CD4-positive, alpha-beta memory T cell (primary cell): ENCODE measurements around the gene SORCS2. TPM values are rescaled to one million over a fixed set of nuclear protein-coding genes. Genes with fewer than 3 reads are reported as not detected.

Experiments
- CTCF ChIA-PET: fragments of 350-600 bp; sonication (Branson Sonifier 250); formaldehyde crosslinking; loops from one replicate; lab custom pipeline; 2021; ENCODE audit warnings: inconsistent platforms; ENCODE audit not compliant: partially characterized antibody; lab: Charles Lee
- POLR2A ChIA-PET: fragments of 350-600 bp; sonication (Branson Sonifier 250); formaldehyde crosslinking; loops from one replicate; lab custom pipeline; 2021; ENCODE audit not compliant: partially characterized antibody; lab: Charles Lee
- DNase-seq, 5 donors: peaks; one replicate each; pipeline versions ENCODE4 v3.0.0 to v3.0.0-alpha.2; 2020 to 2022; ENCODE audit warnings: mixed read lengths in 1 of 5
- H3K27ac ChIP-seq: one replicate; pipeline ENCODE4 v1.7.0; 2013; ENCODE audit warnings: low read depth, low read length
- H3K27me3 ChIP-seq: 2 replicates; pipeline ENCODE4 v1.7.0; 2013; ENCODE audit warnings: mild to moderate bottlenecking, low read length, moderate library complexity; ENCODE audit not compliant: insufficient read depth
- H3K36me3 ChIP-seq: 2 replicates; pipeline ENCODE4 v1.7.0; 2013; ENCODE audit warnings: mild to moderate bottlenecking, low read length, moderate library complexity; ENCODE audit not compliant: insufficient read depth
- H3K4me1 ChIP-seq: 2 replicates; pipeline ENCODE4 v1.7.0; 2013; ENCODE audit warnings: mild to moderate bottlenecking, low read length, moderate library complexity; ENCODE audit not compliant: insufficient read depth
- H3K4me3 ChIP-seq, 2 donors: one replicate each; pipeline ENCODE4 v1.7.0; 2013; ENCODE audit warnings: low read length in 2 of 2, mild to moderate bottlenecking in 1 of 2
- H3K9me3 ChIP-seq, 2 donors: one replicate each; pipeline ENCODE4 v1.7.0; 2013; ENCODE audit warnings: low read length in 2 of 2, control low read depth in 1 of 2; ENCODE audit not compliant: control insufficient read depth in 1 of 2
- H3K27ac Mint-ChIP-seq, 7 donors: one replicate each; pipeline ENCODE4 v1.8.0; 2020 to 2021; ENCODE audit warnings: mixed read lengths in 7 of 7, mild to moderate bottlenecking in 6 of 7, inconsistent platforms in 3 of 7, moderate library complexity in 3 of 7
- H3K27me3 Mint-ChIP-seq, 2 donors: one replicate each; pipeline ENCODE4 v1.8.0; 2020 to 2021; ENCODE audit warnings: mixed read lengths in 2 of 2
- H3K36me3 Mint-ChIP-seq, 2 donors: one replicate each; pipeline ENCODE4 v1.8.0; 2020 to 2021; ENCODE audit warnings: mixed read lengths in 2 of 2, inconsistent platforms in 1 of 2, mild to moderate bottlenecking in 1 of 2
- H3K4me1 Mint-ChIP-seq, 4 donors: one replicate each; pipeline ENCODE4 v1.8.0; 2020 to 2021; ENCODE audit warnings: mixed read lengths in 4 of 4, mild to moderate bottlenecking in 1 of 4
- H3K4me3 Mint-ChIP-seq, 8 donors: one replicate each; pipeline ENCODE4 v1.8.0; 2020 to 2021; ENCODE audit warnings: mixed read lengths in 8 of 8, mild to moderate bottlenecking in 7 of 8, moderate library complexity in 6 of 8, inconsistent platforms in 3 of 8
- H3K9me3 Mint-ChIP-seq, 8 donors: one replicate each; pipeline ENCODE4 v1.8.0; 2020 to 2021; ENCODE audit warnings: mixed read lengths in 8 of 8, mild to moderate bottlenecking in 5 of 8, inconsistent platforms in 3 of 8, moderate library complexity in 1 of 8
- intact Hi-C: fragments of 100-400 bp; cut with micrococcal nuclease; formaldehyde crosslinking; loops from one replicate; pipeline ENCODE4 v1.15.1; 2023
- polyA plus RNA-seq, 2 donors: library from polyadenylated mRNA; unstranded; fragments of 300-500 nt; fragmentation: Illumina TruSeq; gene quantifications; one replicate each; pipeline ENCODE4 v1.2.3, GENCODE V29; 2021
- total RNA-seq, 2 experiments: library from RNA; stranded (reverse); gene quantifications; one replicate each; pipeline ENCODE4 v1.2.3, GENCODE V29; 2021

SORCS2 gene
- total and polyA plus RNA-seq, 4 experiments from 2014 or later = not detected

DNA sequence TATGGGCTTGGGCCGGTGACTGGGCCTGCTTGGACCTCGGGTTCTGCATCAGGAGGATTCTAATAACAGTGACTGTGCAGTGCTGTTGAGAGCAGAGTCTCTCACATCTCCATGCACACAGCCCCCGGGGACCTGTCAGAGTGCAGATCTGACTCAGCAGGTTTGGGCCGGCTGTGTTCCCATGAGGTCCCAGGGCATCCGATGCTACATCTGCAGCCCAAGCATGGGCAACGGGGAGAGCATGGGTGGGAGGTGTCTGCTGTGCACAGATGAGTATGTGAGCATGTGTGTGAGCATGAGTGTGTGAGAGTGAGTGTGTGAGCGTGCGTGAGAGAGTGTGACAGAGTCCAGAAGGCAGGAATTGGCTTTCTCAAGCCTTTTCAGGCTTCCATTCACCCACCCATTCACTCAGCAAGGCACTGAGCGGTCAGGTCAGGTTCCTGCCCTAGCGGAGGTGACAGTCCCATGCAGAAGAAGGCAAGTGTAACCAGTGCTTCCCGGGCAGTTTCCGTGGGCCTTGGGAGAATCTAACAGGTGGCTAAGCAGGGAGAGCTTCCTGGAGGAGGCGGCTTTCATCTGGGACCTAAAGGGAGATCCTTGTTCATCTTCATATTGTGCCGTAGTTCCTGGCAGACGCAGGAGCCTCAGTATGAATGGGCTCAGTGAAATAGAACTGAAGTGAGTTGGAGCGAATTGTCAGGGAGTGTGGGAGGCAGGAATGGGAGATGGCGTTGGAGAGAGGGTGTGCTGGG, 62.6 kb downstream of the SORCS2 start:
- CTCF ChIA-PET = no interaction called here
- Histone ChIP-seq H3K9me3 (no peaks in the 10 kb centered on the region), H3K4me3 (no peak overlapping the region), H3K4me1 (no peaks in the 10 kb centered on the region), H3K27me3 (no peaks in the 10 kb centered on the region), H3K36me3 (no peaks in the 10 kb centered on the region), H3K27ac (no peak overlapping the region)
- Mint-ChIP-seq H3K4me3 (no peak overlapping the region), H3K27me3 (peaks cover 6 to 21% of the 10 kb centered on the region in 2 donors), H3K9me3 (peaks cover 0 to 10% (median 0%) of the 10 kb centered on the region in 8 donors), H3K27ac (peak overlapping the region in 1 of 7 donors; percentile 71), H3K4me1 (no peaks in the 10 kb centered on the region), H3K36me3 (no peaks in the 10 kb centered on the region)
- no peak for DNase-seq
- POLR2A ChIA-PET = no interaction called here
- intact Hi-C loops = no loop called here

DNA sequence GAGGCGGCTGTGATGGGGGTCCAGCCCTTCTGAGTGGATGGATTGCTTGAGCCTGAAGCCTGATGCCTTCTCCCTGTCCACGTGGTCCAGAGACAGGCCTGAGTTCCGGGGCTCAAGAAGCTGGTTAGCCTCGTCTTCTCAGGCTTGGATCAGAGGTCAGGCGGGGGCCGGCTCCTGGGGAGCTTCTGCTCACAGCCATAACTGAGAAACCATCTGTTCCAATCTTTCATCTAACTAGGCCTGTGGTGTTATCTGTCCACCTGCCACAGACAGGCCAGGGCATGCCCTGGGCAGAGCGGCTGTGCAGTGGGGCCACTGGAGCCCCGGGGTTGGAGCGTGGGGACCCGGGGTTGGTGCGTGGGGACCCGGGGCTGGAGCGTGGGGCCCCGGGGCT, 63.1 kb downstream of the SORCS2 start:
- ChIA-PET CTCF (no interaction called here), POLR2A (no interaction called here)
- no peak for DNase-seq
- no peaks in the 10 kb centered on the region for H3K27me3 ChIP-seq
- no peaks in the 10 kb centered on the region for H3K36me3 Mint-ChIP-seq
- H3K36me3 ChIP-seq = no peaks in the 10 kb centered on the region
- no peaks in the 10 kb centered on the region for H3K4me1 ChIP-seq
- intact Hi-C loops = no loop called here
- peaks cover 6 to 21% of the 10 kb centered on the region in 2 donors for H3K27me3 Mint-ChIP-seq
- H3K4me1 Mint-ChIP-seq = no peaks in the 10 kb centered on the region
- no peaks in the 10 kb centered on the region for H3K9me3 ChIP-seq
- H3K4me3 Mint-ChIP-seq = no peak overlapping the region
- H3K4me3 ChIP-seq = no peak overlapping the region
- no peak overlapping the region for H3K27ac Mint-ChIP-seq
- H3K27ac ChIP-seq = no peak overlapping the region
- peaks cover 0 to 10% (median 0%) of the 10 kb centered on the region in 8 donors for H3K9me3 Mint-ChIP-seq

DNA sequence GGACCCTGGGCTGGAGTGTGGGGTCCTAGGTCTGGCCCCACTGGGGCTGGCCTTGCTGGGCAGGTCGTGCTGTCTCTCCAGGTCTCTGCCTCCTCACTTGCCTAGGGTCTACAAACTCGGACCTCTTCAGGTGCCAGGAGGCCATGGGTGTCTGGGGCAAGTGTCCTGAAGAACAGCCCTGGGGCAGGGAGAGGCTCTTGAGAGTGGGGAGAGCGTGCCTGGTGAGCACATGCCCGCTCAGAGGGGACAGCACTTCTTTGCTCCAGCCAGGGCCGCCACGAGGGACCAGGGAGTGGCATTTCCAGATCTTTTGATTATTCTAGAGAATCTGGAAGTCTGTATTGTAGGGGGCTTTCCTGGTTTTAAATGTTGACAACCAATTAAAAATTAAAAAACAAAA, 63.7 kb downstream of the SORCS2 start:
- Mint-ChIP-seq H3K9me3 (peaks cover 0 to 10% (median 0%) of the 10 kb centered on the region in 8 donors), H3K27ac (no peak overlapping the region), H3K4me1 (no peaks in the 10 kb centered on the region), H3K4me3 (no peak overlapping the region), H3K36me3 (no peaks in the 10 kb centered on the region), H3K27me3 (peaks cover 6 to 21% of the 10 kb centered on the region in 2 donors)
- DNase-seq = no peak
- no peaks in the 10 kb centered on the region for H3K9me3 ChIP-seq
- no peaks in the 10 kb centered on the region for H3K27me3 ChIP-seq
- H3K4me3 ChIP-seq = no peak overlapping the region
- H3K27ac ChIP-seq = no peak overlapping the region
- ChIA-PET POLR2A (no interaction called here), CTCF (no interaction called here)
- no peaks in the 10 kb centered on the region for H3K4me1 ChIP-seq
- H3K36me3 ChIP-seq = no peaks in the 10 kb centered on the region
- intact Hi-C loops = no loop called here

DNA sequence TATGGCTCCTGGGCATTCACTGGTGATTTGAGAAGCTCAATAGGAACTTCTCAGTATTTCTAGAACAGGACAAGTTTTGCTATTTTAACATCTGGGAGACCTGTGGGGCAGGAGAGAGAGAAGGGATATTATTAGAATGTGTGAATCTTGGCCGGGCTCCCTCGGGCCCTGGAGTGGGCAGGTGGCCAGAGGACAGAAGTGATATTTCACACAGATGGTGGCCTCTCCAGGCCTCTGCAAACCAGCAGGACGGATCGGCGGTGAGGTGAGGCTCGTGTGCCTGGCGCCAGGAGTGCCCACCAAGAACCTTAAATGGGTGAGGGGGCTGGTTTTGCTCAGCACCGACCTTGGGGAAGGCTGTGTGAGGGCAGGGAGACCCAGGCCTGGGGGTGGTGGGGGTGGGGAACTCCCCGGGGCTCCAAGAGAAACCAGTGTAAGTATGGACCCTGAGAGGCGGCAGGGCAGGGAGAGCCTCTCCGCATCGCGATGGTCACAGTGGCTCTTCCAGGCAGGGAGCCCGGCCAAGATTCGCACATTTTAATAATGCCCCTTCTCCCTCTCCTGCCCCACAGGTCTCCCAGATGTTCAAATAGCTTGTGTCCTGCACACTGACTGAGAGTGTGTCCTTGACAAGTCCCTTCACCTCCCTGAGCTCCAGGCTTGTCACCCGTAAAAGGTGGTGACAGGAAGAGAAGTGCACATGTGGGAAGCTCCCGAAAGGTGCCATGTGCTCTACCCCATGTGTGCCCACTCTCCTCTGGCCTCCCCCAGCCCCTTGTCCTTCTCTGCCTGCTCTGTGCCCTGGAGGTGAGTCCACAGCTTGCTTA, 64.9 kb downstream of the SORCS2 start:
- no peaks in the 10 kb centered on the region for H3K27me3 ChIP-seq
- CTCF ChIA-PET = no interaction called here
- POLR2A ChIA-PET = no interaction called here

DNA sequence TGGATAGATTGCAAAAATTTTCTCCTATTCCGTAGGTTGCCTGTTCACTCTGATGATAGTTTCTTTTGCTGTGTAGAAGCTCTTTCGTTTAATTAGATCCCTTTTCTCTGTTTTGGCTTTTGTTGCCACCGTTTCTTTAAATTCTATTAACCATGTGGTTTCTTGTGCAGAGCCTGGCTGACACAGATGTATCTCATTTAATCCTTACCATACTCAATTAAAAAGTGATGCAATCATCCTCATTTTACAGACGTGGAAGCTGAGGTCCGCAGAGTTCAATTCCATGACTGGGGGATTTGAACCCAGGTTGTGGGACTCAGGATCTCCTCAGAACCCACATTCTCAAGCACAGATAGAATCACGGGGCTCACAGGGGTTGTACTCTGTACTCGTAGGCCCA, 66.7 kb downstream of the SORCS2 start:
- Histone ChIP-seq H3K36me3 (no peaks in the 10 kb centered on the region), H3K27me3 (no peaks in the 10 kb centered on the region), H3K4me1 (no peaks in the 10 kb centered on the region), H3K9me3 (no peaks in the 10 kb centered on the region), H3K4me3 (no peak overlapping the region), H3K27ac (no peak overlapping the region)
- H3K36me3 Mint-ChIP-seq = no peaks in the 10 kb centered on the region
- intact Hi-C loops = no loop called here
- no peaks in the 10 kb centered on the region for H3K4me1 Mint-ChIP-seq
- no peak for DNase-seq
- CTCF ChIA-PET = no interaction called here
- H3K27ac Mint-ChIP-seq = no peak overlapping the region
- peaks cover 3 to 19% of the 10 kb centered on the region in 2 donors for H3K27me3 Mint-ChIP-seq
- H3K9me3 Mint-ChIP-seq = peaks cover 0 to 10% (median 0%) of the 10 kb centered on the region in 8 donors
- no peak overlapping the region for H3K4me3 Mint-ChIP-seq
- POLR2A ChIA-PET = no interaction called here

More for the DNA sequence above, 64.9 kb downstream of the SORCS2 start:
- no peak overlapping the region for H3K4me3 ChIP-seq
- no peak overlapping the region for H3K27ac ChIP-seq
- H3K4me3 Mint-ChIP-seq = no peak overlapping the region
- no peaks in the 10 kb centered on the region for H3K36me3 ChIP-seq
- H3K4me1 Mint-ChIP-seq = no peaks in the 10 kb centered on the region
- intact Hi-C loops = no loop called here
- no peak for DNase-seq
- no peaks in the 10 kb centered on the region for H3K9me3 ChIP-seq
- H3K36me3 Mint-ChIP-seq = no peaks in the 10 kb centered on the region
- H3K27me3 Mint-ChIP-seq = peaks cover 6 to 19% of the 10 kb centered on the region in 2 donors
- H3K4me1 ChIP-seq = no peaks in the 10 kb centered on the region
- H3K27ac Mint-ChIP-seq = no peak overlapping the region
- H3K9me3 Mint-ChIP-seq = peaks cover 0 to 10% (median 0%) of the 10 kb centered on the region in 8 donors

DNA sequence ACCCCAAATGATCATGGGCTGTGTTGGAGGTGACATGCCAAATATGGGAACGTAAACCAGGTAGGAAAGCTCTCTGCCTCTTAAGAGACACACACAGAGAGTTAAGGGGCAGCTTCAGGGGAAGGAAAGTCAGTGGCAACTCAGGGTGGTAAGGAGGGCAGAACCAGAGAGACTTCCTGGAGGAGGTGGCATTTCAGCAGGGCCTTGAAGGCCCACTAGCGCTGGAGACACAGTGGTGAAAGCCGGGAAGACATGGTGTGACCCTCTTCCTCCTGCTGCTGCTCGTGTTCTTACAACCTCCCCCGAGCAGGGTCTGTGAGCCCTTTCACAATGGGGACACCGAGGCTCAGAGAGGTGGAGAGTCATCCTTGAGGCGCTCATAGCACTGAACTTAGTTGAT, 68.2 kb downstream of the SORCS2 start:
- no peak overlapping the region for H3K27ac Mint-ChIP-seq
- H3K27ac ChIP-seq = no peak overlapping the region
- peaks cover 3 to 15% of the 10 kb centered on the region in 2 donors for H3K27me3 Mint-ChIP-seq
- DNase-seq = no peak
- H3K27me3 ChIP-seq = no peaks in the 10 kb centered on the region
- H3K4me1 ChIP-seq = no peaks in the 10 kb centered on the region
- H3K4me3 Mint-ChIP-seq = no peak overlapping the region
- no peak overlapping the region for H3K4me3 ChIP-seq
- no peaks in the 10 kb centered on the region for H3K36me3 Mint-ChIP-seq
- H3K9me3 Mint-ChIP-seq = peaks cover 0 to 10% (median 0%) of the 10 kb centered on the region in 8 donors
- ChIA-PET CTCF (no interaction called here), POLR2A (no interaction called here)
- no peaks in the 10 kb centered on the region for H3K4me1 Mint-ChIP-seq
- no peaks in the 10 kb centered on the region for H3K36me3 ChIP-seq
- no peaks in the 10 kb centered on the region for H3K9me3 ChIP-seq
- intact Hi-C loops = no loop called here

DNA sequence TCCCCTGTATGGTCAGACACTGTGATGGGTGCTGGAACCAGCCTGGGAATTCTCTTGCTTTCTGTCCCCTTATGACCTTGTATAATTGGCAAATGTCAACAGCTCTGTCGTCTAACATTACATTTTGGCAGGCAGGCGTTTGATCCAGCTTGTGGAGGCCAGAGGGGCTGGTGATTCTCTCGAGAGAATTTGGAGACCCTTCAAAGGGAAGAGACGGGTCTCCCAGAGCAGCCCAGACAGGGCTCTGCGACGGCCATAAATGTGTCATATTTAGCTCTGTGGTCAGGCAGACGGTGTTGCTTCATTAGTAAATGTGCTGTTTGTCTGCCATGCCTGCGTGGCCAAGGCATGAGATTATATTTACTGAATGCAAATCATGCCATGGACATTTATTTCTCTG, 68.7 kb downstream of the SORCS2 start:
- H3K4me3 Mint-ChIP-seq = no peak overlapping the region
- intact Hi-C loops = no loop called here
- POLR2A ChIA-PET = no interaction called here

More for the DNA sequence above, 68.7 kb downstream of the SORCS2 start:
- Histone ChIP-seq H3K27me3 (no peaks in the 10 kb centered on the region), H3K9me3 (no peaks in the 10 kb centered on the region), H3K4me3 (no peak overlapping the region), H3K27ac (no peak overlapping the region), H3K36me3 (no peaks in the 10 kb centered on the region), H3K4me1 (no peaks in the 10 kb centered on the region)
- Mint-ChIP-seq H3K4me1 (no peaks in the 10 kb centered on the region), H3K36me3 (no peaks in the 10 kb centered on the region), H3K27me3 (peaks cover 3 to 15% of the 10 kb centered on the region in 2 donors), H3K27ac (no peak overlapping the region), H3K9me3 (peaks cover 0 to 12% (median 0%) of the 10 kb centered on the region in 8 donors)
- CTCF ChIA-PET = no interaction called here
- no peak for DNase-seq
